ENCODE data around the gene CD2.

Gene CD2

DNA sequence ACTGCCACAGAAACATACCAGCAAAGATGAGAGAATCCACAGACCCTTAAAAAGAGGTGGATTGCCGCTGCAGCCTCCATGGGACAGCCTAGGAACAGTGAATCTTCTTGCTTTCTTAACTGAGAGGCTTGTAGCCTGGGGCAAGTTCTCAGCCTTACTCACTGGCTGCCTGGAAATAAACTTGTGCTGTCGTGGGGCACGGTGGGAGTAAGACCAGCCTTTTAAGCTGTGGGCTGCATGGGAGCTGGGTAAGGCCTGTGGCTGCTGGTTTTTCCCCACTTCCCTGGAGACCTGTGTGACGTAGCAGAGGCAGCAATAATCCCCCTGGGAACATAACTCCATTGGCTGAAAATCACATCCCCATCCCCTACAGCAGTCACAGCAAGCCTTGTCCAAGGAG is 30.8 kb downstream of the CD2 start:
- TF ChIP-seq, protein P1, sequence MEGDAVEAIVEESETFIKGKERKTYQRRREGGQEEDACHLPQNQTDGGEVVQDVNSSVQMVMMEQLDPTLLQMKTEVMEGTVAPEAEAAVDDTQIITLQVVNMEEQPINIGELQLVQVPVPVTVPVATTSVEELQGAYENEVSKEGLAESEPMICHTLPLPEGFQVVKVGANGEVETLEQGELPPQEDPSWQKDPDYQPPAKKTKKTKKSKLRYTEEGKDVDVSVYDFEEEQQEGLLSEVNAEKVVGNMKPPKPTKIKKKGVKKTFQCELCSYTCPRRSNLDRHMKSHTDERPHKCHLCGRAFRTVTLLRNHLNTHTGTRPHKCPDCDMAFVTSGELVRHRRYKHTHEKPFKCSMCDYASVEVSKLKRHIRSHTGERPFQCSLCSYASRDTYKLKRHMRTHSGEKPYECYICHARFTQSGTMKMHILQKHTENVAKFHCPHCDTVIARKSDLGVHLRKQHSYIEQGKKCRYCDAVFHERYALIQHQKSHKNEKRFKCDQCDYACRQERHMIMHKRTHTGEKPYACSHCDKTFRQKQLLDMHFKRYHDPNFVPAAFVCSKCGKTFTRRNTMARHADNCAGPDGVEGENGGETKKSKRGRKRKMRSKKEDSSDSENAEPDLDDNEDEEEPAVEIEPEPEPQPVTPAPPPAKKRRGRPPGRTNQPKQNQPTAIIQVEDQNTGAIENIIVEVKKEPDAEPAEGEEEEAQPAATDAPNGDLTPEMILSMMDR (IDR thresholded peaks at IDR 0.05; ENCODE audit: extremely low read depth, insufficient read depth, missing control alignments): no peak
- in situ Hi-C loops (cut with MboI; ENCODE audit: low pct_unique_long_range_greater_than_20kb, low sequenced_read_pairs, unreplicated experiment): no loop called here
- no peak for DNase-seq (ENCODE audit: low spot score)

DNA sequence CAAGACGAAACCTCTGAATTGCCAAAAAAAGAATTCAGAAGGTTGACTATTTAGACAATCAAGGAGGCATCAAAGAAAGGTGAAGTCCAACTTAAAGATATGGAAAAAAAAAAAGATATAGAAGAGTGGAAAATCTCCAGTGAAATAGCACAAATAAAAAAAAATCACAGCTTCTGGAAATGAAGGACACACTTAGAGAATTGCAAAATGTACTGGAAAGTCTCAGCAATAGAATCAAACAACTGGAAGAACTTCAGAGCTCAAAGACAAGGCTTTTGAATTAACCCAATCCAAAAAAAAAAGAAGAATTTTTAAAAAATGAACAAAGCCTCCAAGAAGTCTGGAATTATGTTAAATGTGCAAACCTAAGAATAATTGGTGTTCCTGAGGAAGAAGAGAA is 31.8 kb downstream of the CD2 start:
- TF ChIP-seq, protein P1 (IDR thresholded peaks at IDR 0.05; ENCODE audit: extremely low read depth, insufficient read depth, missing control alignments): no peak
- in situ Hi-C loops (cut with MboI; ENCODE audit: low pct_unique_long_range_greater_than_20kb, low sequenced_read_pairs, unreplicated experiment): no loop called here
- no peak for DNase-seq (ENCODE audit: low spot score)

DNA sequence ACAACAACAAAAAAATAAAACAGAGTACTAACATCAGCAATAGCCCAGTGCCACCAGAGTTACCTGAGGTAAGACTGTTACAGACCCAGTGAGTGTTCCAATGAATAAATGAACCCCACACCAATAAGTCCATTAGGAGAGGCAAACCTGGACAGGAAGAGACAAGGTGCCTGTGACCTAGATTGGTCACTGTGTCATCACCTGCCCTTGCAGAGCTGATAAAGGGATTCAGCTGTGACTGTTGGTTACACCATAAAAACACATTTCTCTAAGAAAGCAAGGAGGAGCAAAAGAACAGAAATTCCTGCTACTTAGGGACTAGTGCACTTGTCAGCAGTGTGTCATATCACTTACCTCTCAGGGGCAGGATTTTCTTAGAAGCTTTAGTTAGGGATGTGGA is 37.5 kb downstream of the CD2 start:
- in situ Hi-C loops (cut with MboI; ENCODE audit: low pct_unique_long_range_greater_than_20kb, low sequenced_read_pairs, unreplicated experiment): no loop called here

DNA sequence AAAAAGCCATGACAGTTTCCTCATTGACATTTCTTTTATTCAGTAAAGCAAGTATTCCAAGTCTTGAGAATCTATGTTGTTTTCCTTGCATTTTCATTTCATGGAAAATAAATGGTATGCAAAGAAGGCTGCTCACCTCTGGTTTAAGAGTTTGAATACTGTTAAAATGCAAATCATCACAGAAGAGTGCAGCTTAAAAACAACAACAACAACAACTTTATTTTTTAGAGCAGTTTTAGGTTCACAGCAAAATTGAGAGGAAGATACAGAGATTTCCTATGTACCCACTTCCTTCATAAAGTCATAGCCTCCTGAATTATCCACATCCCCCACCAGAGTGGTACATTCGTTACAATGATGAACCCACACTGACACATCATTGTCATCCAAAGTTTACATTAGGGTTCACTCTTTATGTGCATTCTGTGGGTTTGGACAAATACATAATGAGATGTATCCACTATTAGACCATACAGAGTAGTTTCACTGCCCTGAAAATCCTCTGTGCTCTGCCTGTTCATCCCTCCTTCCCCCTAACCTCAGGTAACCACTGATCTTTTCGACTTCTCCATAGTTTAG is 39.2 kb downstream of the CD2 start:
- in situ Hi-C loops (cut with MboI; ENCODE audit: low pct_unique_long_range_greater_than_20kb, low sequenced_read_pairs, unreplicated experiment): no loop called here
- DNase-seq (ENCODE audit: low spot score): no peak

More for the DNA sequence above, 37.5 kb downstream of the CD2 start:
- TF ChIP-seq, protein P1 (IDR thresholded peaks at IDR 0.05; ENCODE audit: extremely low read depth, insufficient read depth, missing control alignments): no peak
- DNase-seq (ENCODE audit: low spot score): no peak

DNA sequence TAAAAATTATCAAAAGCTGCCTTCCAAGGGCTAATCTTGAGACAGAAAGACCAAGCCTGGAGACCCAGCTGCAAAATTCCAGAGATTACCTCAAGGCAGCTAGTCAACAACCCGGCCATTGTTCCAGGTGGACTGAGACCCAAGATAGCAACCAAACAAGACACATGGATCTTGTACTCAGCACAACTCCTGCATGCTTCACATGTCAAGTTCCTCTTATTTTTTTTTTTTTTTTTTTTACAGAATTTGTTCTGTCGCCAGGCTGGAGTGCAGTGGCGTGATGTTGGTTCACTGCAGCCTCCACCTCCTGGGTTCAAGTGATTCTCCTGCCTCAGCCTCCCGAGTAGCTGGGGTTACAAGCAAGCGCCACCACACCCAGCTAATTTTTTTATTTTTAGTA is 40.1 kb downstream of the CD2 start:
- TF ChIP-seq, protein P1 (IDR thresholded peaks at IDR 0.05; ENCODE audit: extremely low read depth, insufficient read depth, missing control alignments): no peak
- DNase-seq (ENCODE audit: low spot score): no peak
- in situ Hi-C loops (cut with MboI; ENCODE audit: low pct_unique_long_range_greater_than_20kb, low sequenced_read_pairs, unreplicated experiment): no loop called here

More for the DNA sequence above, 39.2 kb downstream of the CD2 start:
- TF ChIP-seq, protein P1 (IDR thresholded peaks at IDR 0.05; ENCODE audit: extremely low read depth, insufficient read depth, missing control alignments): no peak

DNA sequence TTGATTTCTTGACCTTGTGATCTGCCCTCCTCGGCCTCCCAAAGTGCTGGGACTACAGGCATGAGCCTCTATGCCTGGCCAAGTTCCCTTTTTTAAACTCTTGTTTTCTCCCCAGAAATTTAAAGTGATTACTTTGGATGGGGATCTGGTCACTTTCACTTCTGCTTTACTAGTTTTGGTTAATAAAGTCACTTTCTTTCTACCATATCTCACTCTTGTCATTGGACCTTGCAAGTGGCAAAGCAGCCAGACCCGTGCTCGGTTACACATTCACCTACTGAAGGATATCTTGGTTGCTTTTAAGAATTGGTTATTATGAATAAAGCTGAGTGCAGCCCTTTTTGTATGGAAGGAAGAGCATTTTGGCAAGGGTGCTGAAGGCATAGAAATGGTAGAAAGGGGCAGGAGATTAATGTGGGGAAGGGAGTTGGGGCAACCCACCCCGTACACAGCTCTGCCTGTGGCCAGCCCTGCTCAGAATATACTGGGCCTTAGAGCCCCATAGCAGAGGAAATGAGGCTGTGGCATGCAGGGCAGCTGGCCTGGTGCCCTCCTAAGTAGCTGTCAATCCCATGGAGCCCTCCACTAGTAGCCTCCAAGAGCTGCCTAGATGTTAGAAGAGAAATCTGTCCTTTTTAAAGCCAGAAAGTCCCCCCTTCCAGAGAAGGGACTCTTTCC is 40.7 kb downstream of the CD2 start:
- DNase-seq (ENCODE audit: low spot score): peak; percentile 31
- TF ChIP-seq, protein P1 (IDR thresholded peaks at IDR 0.05; ENCODE audit: extremely low read depth, insufficient read depth, missing control alignments): no peak
- in situ Hi-C loops (cut with MboI; ENCODE audit: low pct_unique_long_range_greater_than_20kb, low sequenced_read_pairs, unreplicated experiment): no loop called here
